Measurements from ENCODE around the gene NDE1.

Gene NDE1

GRCh38 chr16:15764112-15764511 is 114.1 kb downstream of the NDE1 start:
- no peak overlapping the region for H3K4me2 ChIP-seq (ENCODE audit: insufficient read depth, low read length, poor library complexity, severe bottlenecking)
- H3K4me3 ChIP-seq (ENCODE audit: low read length in 2 of 2) = no peak overlapping the region
- no peak overlapping the region for H2BK12ac ChIP-seq (ENCODE audit: low read length)
- H2AFZ ChIP-seq (ENCODE audit: low read length) = no peak overlapping the region
- no peak overlapping the region for H3K9ac ChIP-seq (ENCODE audit: low read depth, low read length, poor library complexity)
- H3K14ac ChIP-seq (ENCODE audit: low read length) = no peak overlapping the region
- peaks cover 0 to 1% of the 10 kb centered on the region in 2 donors for H3K4me1 ChIP-seq (ENCODE audit: control insufficient read depth in 2 of 2, insufficient read depth in 1 of 2, low read depth in 1 of 2, low read length in 2 of 2)
- no peaks in the 10 kb centered on the region for H3K9me3 ChIP-seq (replicated peaks in 1 of 2; ENCODE audit: control insufficient read depth in 2 of 2, insufficient read depth in 1 of 2, low read depth in 1 of 2, low read length in 2 of 2)
- no peak overlapping the region for H2BK5ac ChIP-seq (ENCODE audit: low read length)
- no peak overlapping the region for H2AK5ac ChIP-seq (ENCODE audit: low read depth, low read length)
- no peak overlapping the region for H2BK120ac ChIP-seq (ENCODE audit: low read depth, low read length)
- H4K8ac ChIP-seq (ENCODE audit: low read depth, low read length) = no peak overlapping the region
- no peaks in the 10 kb centered on the region for H3K79me1 ChIP-seq (ENCODE audit: low read depth, low read length)
- WGBS, 2 donors (ENCODE audit: extremely low coverage in 2 of 2, insufficient read length in 2 of 2, insufficient replicate concordance in 1 of 2) = no CpG with 5 or more reads among the region's 2 CpGs
- H3K4ac ChIP-seq (ENCODE audit: low read length) = no peak overlapping the region
- H3K36me3 ChIP-seq (replicated peaks in 1 of 2; ENCODE audit: control insufficient read depth in 2 of 2, insufficient read depth in 2 of 2, low read length in 2 of 2) = no peaks in the 10 kb centered on the region
- H3K27ac ChIP-seq (replicated peaks; ENCODE audit: low read length) = no peak overlapping the region
- no peaks in the 10 kb centered on the region for H3K27me3 ChIP-seq (ENCODE audit: control insufficient read depth in 3 of 3, insufficient read depth in 3 of 3, low read depth in 1 of 3, low read length in 3 of 3)
- no peak for DNase-seq (ENCODE audit: low spot score)
- no peak overlapping the region for H3K18ac ChIP-seq (ENCODE audit: low read length)
- no peak overlapping the region for H2BK15ac ChIP-seq (ENCODE audit: low read length)
- H4K91ac ChIP-seq (ENCODE audit: low read depth, low read length, poor library complexity) = no peak overlapping the region
- H3K23ac ChIP-seq (ENCODE audit: low read depth, low read length, poor library complexity) = no peak overlapping the region

GRCh38 chr16:15765116-15765515 is 115.1 kb downstream of the NDE1 start:
- no peaks in the 10 kb centered on the region for H3K27me3 ChIP-seq (ENCODE audit: control insufficient read depth in 3 of 3, insufficient read depth in 3 of 3, low read depth in 1 of 3, low read length in 3 of 3)
- H2AFZ ChIP-seq (ENCODE audit: low read length) = no peak overlapping the region
- H2BK12ac ChIP-seq (ENCODE audit: low read length) = no peak overlapping the region
- H2BK15ac ChIP-seq (ENCODE audit: low read length) = no peak overlapping the region
- H3K79me1 ChIP-seq (ENCODE audit: low read depth, low read length) = no peaks in the 10 kb centered on the region
- H3K9ac ChIP-seq (ENCODE audit: low read depth, low read length, poor library complexity) = no peak overlapping the region
- H2BK5ac ChIP-seq (ENCODE audit: low read length) = no peak overlapping the region
- H3K36me3 ChIP-seq (replicated peaks in 1 of 2; ENCODE audit: control insufficient read depth in 2 of 2, insufficient read depth in 2 of 2, low read length in 2 of 2) = no peaks in the 10 kb centered on the region
- WGBS, 2 donors (ENCODE audit: extremely low coverage in 2 of 2, insufficient read length in 2 of 2, insufficient replicate concordance in 1 of 2) = 100% methylated on average over 2 to 4 of the region's 4 CpGs
- no peak overlapping the region for H4K91ac ChIP-seq (ENCODE audit: low read depth, low read length, poor library complexity)
- H3K4me1 ChIP-seq (ENCODE audit: control insufficient read depth in 2 of 2, insufficient read depth in 1 of 2, low read depth in 1 of 2, low read length in 2 of 2) = peaks cover 0 to 3% of the 10 kb centered on the region in 2 donors
- H4K8ac ChIP-seq (ENCODE audit: low read depth, low read length) = no peak overlapping the region
- H3K18ac ChIP-seq (ENCODE audit: low read length) = no peak overlapping the region
- H3K4me2 ChIP-seq (ENCODE audit: insufficient read depth, low read length, poor library complexity, severe bottlenecking) = no peak overlapping the region
- no peak overlapping the region for H2AK5ac ChIP-seq (ENCODE audit: low read depth, low read length)
- DNase-seq (ENCODE audit: low spot score) = no peak
- H3K23ac ChIP-seq (ENCODE audit: low read depth, low read length, poor library complexity) = no peak overlapping the region
- no peak overlapping the region for H3K4ac ChIP-seq (ENCODE audit: low read length)
- no peak overlapping the region for H2BK120ac ChIP-seq (ENCODE audit: low read depth, low read length)
- no peak overlapping the region for H3K27ac ChIP-seq (replicated peaks; ENCODE audit: low read length)
- H3K9me3 ChIP-seq (replicated peaks in 1 of 2; ENCODE audit: control insufficient read depth in 2 of 2, insufficient read depth in 1 of 2, low read depth in 1 of 2, low read length in 2 of 2) = no peaks in the 10 kb centered on the region
- no peak overlapping the region for H3K14ac ChIP-seq (ENCODE audit: low read length)
- H3K4me3 ChIP-seq (ENCODE audit: low read length in 2 of 2) = no peak overlapping the region

GRCh38 chr16:15765880-15766279 is 115.8 kb downstream of the NDE1 start:
- no peak overlapping the region for H2BK120ac ChIP-seq (ENCODE audit: low read depth, low read length)
- no peak overlapping the region for H4K8ac ChIP-seq (ENCODE audit: low read depth, low read length)
- H3K14ac ChIP-seq (ENCODE audit: low read length) = no peak overlapping the region
- H3K27me3 ChIP-seq (ENCODE audit: control insufficient read depth in 3 of 3, insufficient read depth in 3 of 3, low read depth in 1 of 3, low read length in 3 of 3) = peaks cover 0 to 3% (median 0%) of the 10 kb centered on the region in 3 experiments
- no peak overlapping the region for H3K23ac ChIP-seq (ENCODE audit: low read depth, low read length, poor library complexity)
- DNase-seq (ENCODE audit: low spot score) = peak; percentile 38
- no peak overlapping the region for H2AFZ ChIP-seq (ENCODE audit: low read length)
- H3K9ac ChIP-seq (ENCODE audit: low read depth, low read length, poor library complexity) = no peak overlapping the region
- H2BK15ac ChIP-seq (ENCODE audit: low read length) = no peak overlapping the region
- no peak overlapping the region for H3K4me3 ChIP-seq (ENCODE audit: low read length in 2 of 2)
- H3K4me1 ChIP-seq (ENCODE audit: control insufficient read depth in 2 of 2, insufficient read depth in 1 of 2, low read depth in 1 of 2, low read length in 2 of 2) = peaks cover 0 to 3% of the 10 kb centered on the region in 2 donors
- no peaks in the 10 kb centered on the region for H3K36me3 ChIP-seq (replicated peaks in 1 of 2; ENCODE audit: control insufficient read depth in 2 of 2, insufficient read depth in 2 of 2, low read length in 2 of 2)
- H3K4ac ChIP-seq (ENCODE audit: low read length) = no peak overlapping the region
- no peak overlapping the region for H3K18ac ChIP-seq (ENCODE audit: low read length)
- no peak overlapping the region for H2BK12ac ChIP-seq (ENCODE audit: low read length)
- WGBS, 2 donors (ENCODE audit: extremely low coverage in 2 of 2, insufficient read length in 2 of 2, insufficient replicate concordance in 1 of 2) = no CpG with 5 or more reads among the region's 3 CpGs
- H2BK5ac ChIP-seq (ENCODE audit: low read length) = no peak overlapping the region
- no peak overlapping the region for H3K27ac ChIP-seq (replicated peaks; ENCODE audit: low read length)
- H3K4me2 ChIP-seq (ENCODE audit: insufficient read depth, low read length, poor library complexity, severe bottlenecking) = no peak overlapping the region
- no peaks in the 10 kb centered on the region for H3K9me3 ChIP-seq (replicated peaks in 1 of 2; ENCODE audit: control insufficient read depth in 2 of 2, insufficient read depth in 1 of 2, low read depth in 1 of 2, low read length in 2 of 2)
- no peak overlapping the region for H2AK5ac ChIP-seq (ENCODE audit: low read depth, low read length)
- H3K79me1 ChIP-seq (ENCODE audit: low read depth, low read length) = no peaks in the 10 kb centered on the region
- H4K91ac ChIP-seq (ENCODE audit: low read depth, low read length, poor library complexity) = no peak overlapping the region

GRCh38 chr16:15766918-15767317 is 116.9 kb downstream of the NDE1 start:
- H3K9me3 ChIP-seq (replicated peaks in 1 of 2; ENCODE audit: control insufficient read depth in 2 of 2, insufficient read depth in 1 of 2, low read depth in 1 of 2, low read length in 2 of 2) = no peaks in the 10 kb centered on the region
- no peak overlapping the region for H4K8ac ChIP-seq (ENCODE audit: low read depth, low read length)
- no peak overlapping the region for H3K18ac ChIP-seq (ENCODE audit: low read length)
- no peak overlapping the region for H3K4me3 ChIP-seq (ENCODE audit: low read length in 2 of 2)
- no peak overlapping the region for H2BK15ac ChIP-seq (ENCODE audit: low read length)
- H4K91ac ChIP-seq (ENCODE audit: low read depth, low read length, poor library complexity) = no peak overlapping the region
- WGBS, 2 donors (ENCODE audit: extremely low coverage in 2 of 2, insufficient read length in 2 of 2, insufficient replicate concordance in 1 of 2) = 100% methylated on average over 1 of the region's 5 CpGs; no CpG with 5 or more reads in 1 of the 2 donors
- no peak overlapping the region for H3K4me2 ChIP-seq (ENCODE audit: insufficient read depth, low read length, poor library complexity, severe bottlenecking)
- no peak overlapping the region for H2BK12ac ChIP-seq (ENCODE audit: low read length)
- no peak overlapping the region for H2AFZ ChIP-seq (ENCODE audit: low read length)
- H3K79me1 ChIP-seq (ENCODE audit: low read depth, low read length) = no peaks in the 10 kb centered on the region
- no peak overlapping the region for H3K14ac ChIP-seq (ENCODE audit: low read length)
- H2BK5ac ChIP-seq (ENCODE audit: low read length) = no peak overlapping the region
- no peak overlapping the region for H2BK120ac ChIP-seq (ENCODE audit: low read depth, low read length)
- H3K9ac ChIP-seq (ENCODE audit: low read depth, low read length, poor library complexity) = no peak overlapping the region
- peaks cover 0 to 3% (median 0%) of the 10 kb centered on the region in 3 experiments for H3K27me3 ChIP-seq (ENCODE audit: control insufficient read depth in 3 of 3, insufficient read depth in 3 of 3, low read depth in 1 of 3, low read length in 3 of 3)
- no peak overlapping the region for H3K23ac ChIP-seq (ENCODE audit: low read depth, low read length, poor library complexity)
- peaks cover 0 to 3% of the 10 kb centered on the region in 2 donors for H3K4me1 ChIP-seq (ENCODE audit: control insufficient read depth in 2 of 2, insufficient read depth in 1 of 2, low read depth in 1 of 2, low read length in 2 of 2)
- no peak overlapping the region for H3K4ac ChIP-seq (ENCODE audit: low read length)
- no peaks in the 10 kb centered on the region for H3K36me3 ChIP-seq (replicated peaks in 1 of 2; ENCODE audit: control insufficient read depth in 2 of 2, insufficient read depth in 2 of 2, low read length in 2 of 2)
- no peak for DNase-seq (ENCODE audit: low spot score)
- H2AK5ac ChIP-seq (ENCODE audit: low read depth, low read length) = no peak overlapping the region
- H3K27ac ChIP-seq (replicated peaks; ENCODE audit: low read length) = no peak overlapping the region

All from neuronal stem cell (in vitro differentiated cells).